ENCODE data around the gene ZNF485.
"Not testable (repeated sequence)": the region's sequence is repeated elsewhere in the genome, so short reads cannot be mapped to it uniquely, and the experiment has no call there.

ZNF485 gene

GRCh38 chr10:43610636-43611035, 4.4 kb downstream of the ZNF485 start:
- Histone ChIP-seq H3K27ac (ENCODE audit: low read depth, low read length) (no peak overlapping the region), H3K36me3 (ENCODE audit: insufficient read depth, low read length) (peaks cover 7% of the 10 kb centered on the region), H3K27me3 (ENCODE audit: control insufficient read depth in 1 of 2, insufficient read depth in 2 of 2, low read length in 2 of 2) (no peaks in the 10 kb centered on the region), H3K9ac (ENCODE audit: low read length) (no peak overlapping the region), H3K4me3 (ENCODE audit: low read depth in 1 of 2, low read length in 2 of 2) (no peak overlapping the region), H3K4me1 (ENCODE audit: insufficient read depth, low read length) (peaks cover 5% of the 10 kb centered on the region), H3K9me3 (ENCODE audit: low read length) (no peaks in the 10 kb centered on the region)

- Histone ChIP-seq H3K9ac (ENCODE audit: low read length) (no peak overlapping the region), H3K4me3 (ENCODE audit: low read depth in 1 of 2, low read length in 2 of 2) (no peak overlapping the region), H3K4me1 (ENCODE audit: insufficient read depth, low read length) (no peaks in the 10 kb centered on the region), H3K27me3 (ENCODE audit: control insufficient read depth in 1 of 2, insufficient read depth in 2 of 2, low read length in 2 of 2) (no peaks in the 10 kb centered on the region), H3K36me3 (ENCODE audit: insufficient read depth, low read length) (peaks cover 19% of the 10 kb centered on the region), H3K27ac (ENCODE audit: low read depth, low read length) (no peak overlapping the region), H3K9me3 (ENCODE audit: low read length) (no peaks in the 10 kb centered on the region)
Measured at GRCh38 chr10:43616697-43617370, 10.6 kb downstream of the ZNF485 start.

- H3K4me3 ChIP-seq (ENCODE audit: low read depth in 1 of 2, low read length in 2 of 2): no peak overlapping the region
- H3K4me1 ChIP-seq (ENCODE audit: insufficient read depth, low read length): no peaks in the 10 kb centered on the region
- H3K27ac ChIP-seq (ENCODE audit: low read depth, low read length): no peak overlapping the region
- H3K9me3 ChIP-seq (ENCODE audit: low read length): no peaks in the 10 kb centered on the region
- peaks cover 12% of the 10 kb centered on the region for H3K36me3 ChIP-seq (ENCODE audit: insufficient read depth, low read length)
- no peaks in the 10 kb centered on the region for H3K27me3 ChIP-seq (ENCODE audit: control insufficient read depth in 1 of 2, insufficient read depth in 2 of 2, low read length in 2 of 2)
- H3K9ac ChIP-seq (ENCODE audit: low read length): no peak overlapping the region
Measured at GRCh38 chr10:43619368-43619767, 13.1 kb downstream of the ZNF485 start.

GRCh38 chr10:43622038-43622437, 15.8 kb downstream of the ZNF485 start:
- H3K4me1 ChIP-seq (ENCODE audit: insufficient read depth, low read length): no peaks in the 10 kb centered on the region
- no peaks in the 10 kb centered on the region for H3K9me3 ChIP-seq (ENCODE audit: low read length)
- no peak overlapping the region for H3K27ac ChIP-seq (ENCODE audit: low read depth, low read length)
- no peak overlapping the region for H3K9ac ChIP-seq (ENCODE audit: low read length)
- no peaks in the 10 kb centered on the region for H3K36me3 ChIP-seq (ENCODE audit: insufficient read depth, low read length)
- no peaks in the 10 kb centered on the region for H3K27me3 ChIP-seq (ENCODE audit: control insufficient read depth in 1 of 2, insufficient read depth in 2 of 2, low read length in 2 of 2)
- H3K4me3 ChIP-seq (ENCODE audit: low read depth in 1 of 2, low read length in 2 of 2): no peak overlapping the region

GRCh38 chr10:43623351-43623750, 17.1 kb downstream of the ZNF485 start:
- H3K27me3 ChIP-seq (ENCODE audit: control insufficient read depth in 1 of 2, insufficient read depth in 2 of 2, low read length in 2 of 2): no peaks in the 10 kb centered on the region
- H3K9me3 ChIP-seq (ENCODE audit: low read length): no peaks in the 10 kb centered on the region
- no peaks in the 10 kb centered on the region for H3K4me1 ChIP-seq (ENCODE audit: insufficient read depth, low read length)
- H3K27ac ChIP-seq (ENCODE audit: low read depth, low read length): no peak overlapping the region
- H3K9ac ChIP-seq (ENCODE audit: low read length): no peak overlapping the region
- H3K4me3 ChIP-seq (ENCODE audit: low read depth in 1 of 2, low read length in 2 of 2): no peak overlapping the region
- no peaks in the 10 kb centered on the region for H3K36me3 ChIP-seq (ENCODE audit: insufficient read depth, low read length)

GRCh38 chr10:43627942-43628341, 21.7 kb downstream of the ZNF485 start:
- H3K9me3 ChIP-seq (ENCODE audit: low read length): no peaks in the 10 kb centered on the region
- H3K4me3 ChIP-seq (ENCODE audit: low read depth in 1 of 2, low read length in 2 of 2): no peak overlapping the region
- no peak overlapping the region for H3K9ac ChIP-seq (ENCODE audit: low read length)
- no peaks in the 10 kb centered on the region for H3K36me3 ChIP-seq (ENCODE audit: insufficient read depth, low read length)
- H3K4me1 ChIP-seq (ENCODE audit: insufficient read depth, low read length): no peaks in the 10 kb centered on the region
- H3K27ac ChIP-seq (ENCODE audit: low read depth, low read length): no peak overlapping the region
- H3K27me3 ChIP-seq (ENCODE audit: control insufficient read depth in 1 of 2, insufficient read depth in 2 of 2, low read length in 2 of 2): no peaks in the 10 kb centered on the region

- Histone ChIP-seq H3K36me3 (ENCODE audit: insufficient read depth, low read length) (no peaks in the 10 kb centered on the region), H3K27ac (ENCODE audit: low read depth, low read length) (no peak overlapping the region), H3K27me3 (ENCODE audit: control insufficient read depth in 1 of 2, insufficient read depth in 2 of 2, low read length in 2 of 2) (no peaks in the 10 kb centered on the region), H3K9ac (ENCODE audit: low read length) (no peak overlapping the region), H3K4me1 (ENCODE audit: insufficient read depth, low read length) (no peaks in the 10 kb centered on the region), H3K9me3 (ENCODE audit: low read length) (no peaks in the 10 kb centered on the region), H3K4me3 (ENCODE audit: low read depth in 1 of 2, low read length in 2 of 2) (no peak overlapping the region)
Measured at GRCh38 chr10:43628956-43629355, 22.7 kb downstream of the ZNF485 start.

GRCh38 chr10:43635816-43636215, 29.6 kb downstream of the ZNF485 start:
- H3K27me3 ChIP-seq (ENCODE audit: control insufficient read depth in 1 of 2, insufficient read depth in 2 of 2, low read length in 2 of 2); H3K9me3 ChIP-seq (ENCODE audit: low read length); H3K4me3 ChIP-seq (ENCODE audit: low read depth in 1 of 2, low read length in 2 of 2); H3K36me3 ChIP-seq (ENCODE audit: insufficient read depth, low read length); H3K4me1 ChIP-seq (ENCODE audit: insufficient read depth, low read length); H3K9ac ChIP-seq (ENCODE audit: low read length); H3K27ac ChIP-seq (ENCODE audit: low read depth, low read length): not testable (repeated sequence)

- H3K9ac ChIP-seq (ENCODE audit: low read length): no peak overlapping the region
- peaks cover 45% of the 10 kb centered on the region for H3K9me3 ChIP-seq (ENCODE audit: low read length)
- no peaks in the 10 kb centered on the region for H3K4me1 ChIP-seq (ENCODE audit: insufficient read depth, low read length)
- no peak overlapping the region for H3K27ac ChIP-seq (ENCODE audit: low read depth, low read length)
- H3K4me3 ChIP-seq (ENCODE audit: low read depth in 1 of 2, low read length in 2 of 2): no peak overlapping the region
- H3K27me3 ChIP-seq (ENCODE audit: control insufficient read depth in 1 of 2, insufficient read depth in 2 of 2, low read length in 2 of 2): no peaks in the 10 kb centered on the region
- H3K36me3 ChIP-seq (ENCODE audit: insufficient read depth, low read length): peaks cover 29% of the 10 kb centered on the region
Measured at GRCh38 chr10:43640603-43641002, 34.4 kb downstream of the ZNF485 start.

- H3K36me3 ChIP-seq (ENCODE audit: insufficient read depth, low read length): peaks cover 36% of the 10 kb centered on the region
Measured at GRCh38 chr10:43644252-43644651, 38.0 kb downstream of the ZNF485 start.

GRCh38 chr10:43645866-43646265, 39.6 kb downstream of the ZNF485 start:
- H3K9ac ChIP-seq (ENCODE audit: low read length): no peak overlapping the region
- H3K4me3 ChIP-seq (ENCODE audit: low read depth in 1 of 2, low read length in 2 of 2): peak overlapping the region in 1 of 2 donors; percentile 10
- H3K4me1 ChIP-seq (ENCODE audit: insufficient read depth, low read length): peaks cover 7% of the 10 kb centered on the region
- H3K27ac ChIP-seq (ENCODE audit: low read depth, low read length): no peak overlapping the region
- H3K9me3 ChIP-seq (ENCODE audit: low read length): peaks cover 56% of the 10 kb centered on the region
- H3K36me3 ChIP-seq (ENCODE audit: insufficient read depth, low read length): peaks cover 36% of the 10 kb centered on the region
- no peaks in the 10 kb centered on the region for H3K27me3 ChIP-seq (ENCODE audit: control insufficient read depth in 1 of 2, insufficient read depth in 2 of 2, low read length in 2 of 2)

More at GRCh38 chr10:43644252-43644651, 38.0 kb downstream of the ZNF485 start:
- peaks cover 56% of the 10 kb centered on the region for H3K9me3 ChIP-seq (ENCODE audit: low read length)
- H3K27ac ChIP-seq (ENCODE audit: low read depth, low read length): no peak overlapping the region
- no peaks in the 10 kb centered on the region for H3K27me3 ChIP-seq (ENCODE audit: control insufficient read depth in 1 of 2, insufficient read depth in 2 of 2, low read length in 2 of 2)
- H3K9ac ChIP-seq (ENCODE audit: low read length): no peak overlapping the region
- H3K4me1 ChIP-seq (ENCODE audit: insufficient read depth, low read length): peaks cover 7% of the 10 kb centered on the region
- peak overlapping the region in 1 of 2 donors; percentile 41 for H3K4me3 ChIP-seq (ENCODE audit: low read depth in 1 of 2, low read length in 2 of 2)

GRCh38 chr10:43647576-43647975, 41.3 kb downstream of the ZNF485 start:
- no peak overlapping the region for H3K27ac ChIP-seq (ENCODE audit: low read depth, low read length)

More at GRCh38 chr10:43647576-43647975, 41.3 kb downstream of the ZNF485 start:
- Histone ChIP-seq H3K9me3 (ENCODE audit: low read length) (peaks cover 42% of the 10 kb centered on the region), H3K9ac (ENCODE audit: low read length) (no peak overlapping the region), H3K36me3 (ENCODE audit: insufficient read depth, low read length) (peaks cover 36% of the 10 kb centered on the region), H3K4me3 (ENCODE audit: low read depth in 1 of 2, low read length in 2 of 2) (peak overlapping the region; percentile 89 to 90), H3K4me1 (ENCODE audit: insufficient read depth, low read length) (peaks cover 7% of the 10 kb centered on the region), H3K27me3 (ENCODE audit: control insufficient read depth in 1 of 2, insufficient read depth in 2 of 2, low read length in 2 of 2) (no peaks in the 10 kb centered on the region)
